Panc1 (cell line): ENCODE measurements around the gene C10orf105. TPM values are rescaled to one million over a fixed set of nuclear protein-coding genes. Genes with fewer than 3 reads are reported as not detected.

Experiments
- ATAC-seq: fragments of 200-7000 bp; cut with Tn5 transposase; 2 replicates; pipeline ENCODE4 v1.9.1; 2020; ENCODE audit warnings: mild to moderate bottlenecking, moderate library complexity
- BruUV-seq: library from RNA; stranded (reverse); fragments of 400-500 nt; replicated peaks from 2 replicates; lab custom pipeline; 2021; lab: Mats Ljungman, UMichigan
- CTCF ChIA-PET: fragments of 300-600 bp; sonication (Branson Sonifier 250); formaldehyde crosslinking; loops from one replicate; lab custom pipeline; 2022; ENCODE audit warnings: antibody characterized with exemption; lab: Charles Lee
- POLR2A ChIA-PET: fragments of 300-600 bp; sonication (Branson Sonifier 250); formaldehyde crosslinking; loops from one replicate; lab custom pipeline; 2022; ENCODE audit warnings: antibody characterized with exemption; lab: Charles Lee
- DNase-seq: peaks from one replicate; pipeline ENCODE4 v3.0.0-alpha.2; 2010; ENCODE audit warnings: low read depth, low spot score
- H3K27ac ChIP-seq: 2 replicates; pipeline ENCODE4 v1.5.1; 2011; ENCODE audit warnings: mild to moderate bottlenecking, low read length, inconsistent platforms
- H3K27me3 ChIP-seq: fragments of 200-500 bp; sonication (Bioruptor generic); 2 replicates; pipeline ENCODE4 v1.6.0; 2014; ENCODE audit warnings: low read length, inconsistent platforms; ENCODE audit not compliant: control insufficient read depth, insufficient read depth
- H3K36me3 ChIP-seq: fragments of 200-500 bp; sonication (Bioruptor generic); 2 replicates; pipeline ENCODE4 v1.5.1; 2014; ENCODE audit warnings: inconsistent platforms, mild to moderate bottlenecking, low read length, moderate library complexity; ENCODE audit not compliant: control insufficient read depth, insufficient read depth
- H3K4me1 ChIP-seq: 2 replicates; pipeline ENCODE4 v1.5.1; 2011; ENCODE audit warnings: inconsistent platforms, mild to moderate bottlenecking, low read length, moderate library complexity; ENCODE audit not compliant: control insufficient read depth, insufficient read depth
- H3K4me3 ChIP-seq, 2 experiments: 2 replicates each; pipeline ENCODE4 v1.5.1; 2011 to 2012; ENCODE audit warnings: low read depth in 2 of 2, low read length in 2 of 2, mild to moderate bottlenecking in 2 of 2, inconsistent platforms in 1 of 2, moderate library complexity in 1 of 2
- H3K9me3 ChIP-seq: fragments of 200-500 bp; sonication (Bioruptor generic); 2 replicates; pipeline ENCODE4 v1.5.1; 2014; ENCODE audit warnings: low read depth, mild to moderate bottlenecking, inconsistent platforms, low read length, moderate library complexity; ENCODE audit not compliant: control insufficient read depth, insufficient read depth
- POLR2AphosphoS5 ChIP-seq: IDR thresholded peaks from 2 replicates; pipeline ENCODE4 v1.6.1; 2012; ENCODE audit warnings: mild to moderate bottlenecking, low read depth, low read length, moderate library complexity
- SIN3A ChIP-seq: IDR thresholded peaks from 2 replicates; pipeline ENCODE4 v1.6.1; 2012; ENCODE audit warnings: low read depth, mild to moderate bottlenecking, low read length, moderate library complexity, borderline replicate concordance; ENCODE audit not compliant: insufficient read depth
- TCF7L2 ChIP-seq: IDR thresholded peaks from 2 replicates; pipeline ENCODE4 v1.6.1; 2011; ENCODE audit warnings: mild to moderate bottlenecking, low read depth, low read length, inconsistent platforms
- in situ Hi-C: cut with HindIII; loops from 2 replicates; pipeline ENCODE4 v1.10.0; 2016; ENCODE audit warnings: low sequenced_read_pairs, low pct_unique_long_range_greater_than_20kb
- intact Hi-C: fragments of 100-400 bp; cut with micrococcal nuclease; formaldehyde crosslinking; loops from one replicate; pipeline ENCODE4 v1.10.0; 2022; ENCODE audit not compliant: unreplicated experiment
- total RNA-seq: library from RNA; stranded (reverse); gene quantifications from one replicate; pipeline ENCODE4 v1.2.1, GENCODE V29; 2021; ENCODE audit not compliant: unreplicated experiment
- TF ChIP-seq, protein P1 (sequence below), 2 experiments: IDR thresholded peaks; 2 replicates each; pipeline ENCODE4 v1.6.1; 2011 to 2012; ENCODE audit warnings: low read depth in 2 of 2, control low read depth in 1 of 2, low read length in 1 of 2, mild to moderate bottlenecking in 1 of 2, moderate library complexity in 1 of 2; ENCODE audit not compliant: insufficient read depth in 1 of 2
- TF ChIP-seq, protein P2 (sequence below): fragments of 450-650 bp; IDR thresholded peaks from 2 replicates; pipeline ENCODE4 v1.5.1; 2017; ENCODE audit warnings: mild to moderate bottlenecking

C10orf105 gene
- total RNA-seq, 1 experiment from 2014 or later, result not detected

DNA sequence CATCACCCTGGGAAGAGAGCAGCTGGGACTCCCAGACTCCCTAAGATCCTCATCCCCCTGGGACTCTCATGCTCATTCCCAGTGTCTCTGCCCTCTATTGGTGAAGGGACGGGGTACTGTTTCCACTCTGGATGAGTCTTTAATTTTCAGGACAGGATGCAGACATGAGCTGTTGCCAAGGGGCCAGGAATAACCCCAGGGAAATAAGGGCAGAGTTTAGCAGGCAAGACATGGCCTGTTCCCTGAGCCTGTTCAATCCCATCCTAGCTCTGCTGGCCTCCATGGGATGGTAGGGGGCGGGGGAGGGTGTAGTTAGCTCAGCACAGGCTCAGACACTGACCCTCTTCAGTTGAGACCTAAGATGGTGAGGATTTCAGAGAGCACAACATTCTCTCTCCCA lies 14.0 kb downstream of the C10orf105 start:
- no peaks in the 10 kb centered on the region for H3K36me3 ChIP-seq
- ChIA-PET POLR2A (no interaction called here), CTCF (interaction anchor here (0.5 to 1.1 kb wide), 7 partner anchors 9 to 311 kb away, joined by 3 to 6 read pairs (median 3); partner anchors contain the start of gene CDH23)
- in situ Hi-C loops, result no loop called here
- H3K9me3 ChIP-seq, result no peaks in the 10 kb centered on the region
- no peak overlapping the region for H3K4me3 ChIP-seq
- 0 out of 2 replicates have a peak, but pooled peaks have one; percentile 6 for ATAC-seq
- DNase-seq, result no peak
- no peaks in the 10 kb centered on the region for H3K27me3 ChIP-seq
- TF ChIP-seq TCF7L2 (no peak), SIN3A (no peak)
- TF ChIP-seq, protein P1, sequence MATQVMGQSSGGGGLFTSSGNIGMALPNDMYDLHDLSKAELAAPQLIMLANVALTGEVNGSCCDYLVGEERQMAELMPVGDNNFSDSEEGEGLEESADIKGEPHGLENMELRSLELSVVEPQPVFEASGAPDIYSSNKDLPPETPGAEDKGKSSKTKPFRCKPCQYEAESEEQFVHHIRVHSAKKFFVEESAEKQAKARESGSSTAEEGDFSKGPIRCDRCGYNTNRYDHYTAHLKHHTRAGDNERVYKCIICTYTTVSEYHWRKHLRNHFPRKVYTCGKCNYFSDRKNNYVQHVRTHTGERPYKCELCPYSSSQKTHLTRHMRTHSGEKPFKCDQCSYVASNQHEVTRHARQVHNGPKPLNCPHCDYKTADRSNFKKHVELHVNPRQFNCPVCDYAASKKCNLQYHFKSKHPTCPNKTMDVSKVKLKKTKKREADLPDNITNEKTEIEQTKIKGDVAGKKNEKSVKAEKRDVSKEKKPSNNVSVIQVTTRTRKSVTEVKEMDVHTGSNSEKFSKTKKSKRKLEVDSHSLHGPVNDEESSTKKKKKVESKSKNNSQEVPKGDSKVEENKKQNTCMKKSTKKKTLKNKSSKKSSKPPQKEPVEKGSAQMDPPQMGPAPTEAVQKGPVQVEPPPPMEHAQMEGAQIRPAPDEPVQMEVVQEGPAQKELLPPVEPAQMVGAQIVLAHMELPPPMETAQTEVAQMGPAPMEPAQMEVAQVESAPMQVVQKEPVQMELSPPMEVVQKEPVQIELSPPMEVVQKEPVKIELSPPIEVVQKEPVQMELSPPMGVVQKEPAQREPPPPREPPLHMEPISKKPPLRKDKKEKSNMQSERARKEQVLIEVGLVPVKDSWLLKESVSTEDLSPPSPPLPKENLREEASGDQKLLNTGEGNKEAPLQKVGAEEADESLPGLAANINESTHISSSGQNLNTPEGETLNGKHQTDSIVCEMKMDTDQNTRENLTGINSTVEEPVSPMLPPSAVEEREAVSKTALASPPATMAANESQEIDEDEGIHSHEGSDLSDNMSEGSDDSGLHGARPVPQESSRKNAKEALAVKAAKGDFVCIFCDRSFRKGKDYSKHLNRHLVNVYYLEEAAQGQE (IDR thresholded peaks at IDR 0.05; ENCODE audit: insufficient read depth in 1 of 2, low read depth in 2 of 2, low read length in 1 of 2), result no peak
- intact Hi-C loops, result loop anchor here (10.0 kb wide), 1 partner anchor 109 kb away; no protein-coding TSS in a partner anchor
- no peaks in the 10 kb centered on the region; the same call in 1 of the 2 replicates for H3K4me1 ChIP-seq
- no peak overlapping the region for H3K27ac ChIP-seq
- BruUV-seq, result no TSS peak

DNA sequence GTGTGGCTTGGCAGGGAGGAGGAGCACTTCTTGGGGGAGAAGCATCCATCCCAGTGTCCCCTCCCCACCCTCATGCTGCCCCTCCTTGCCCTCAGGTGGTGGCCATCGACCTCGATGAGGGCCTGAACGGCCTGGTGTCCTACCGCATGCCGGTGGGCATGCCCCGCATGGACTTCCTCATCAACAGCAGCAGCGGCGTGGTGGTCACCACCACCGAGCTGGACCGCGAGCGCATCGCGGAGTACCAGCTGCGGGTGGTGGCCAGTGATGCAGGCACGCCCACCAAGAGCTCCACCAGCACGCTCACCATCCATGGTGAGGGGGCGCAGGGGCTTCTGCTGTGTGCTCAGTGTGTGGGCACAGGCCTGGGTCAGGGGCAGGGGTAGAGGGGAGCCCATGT lies 14.8 kb downstream of the C10orf105 start:
- ATAC-seq (no peak), DNase-seq (no peak)
- no peak overlapping the region for H3K4me3 ChIP-seq
- no TSS peak for BruUV-seq
- no peak overlapping the region for H3K27ac ChIP-seq
- intact Hi-C loops (loop anchor here (10.0 kb wide), 1 partner anchor 110 kb away; no protein-coding TSS in a partner anchor), in situ Hi-C loops (no loop called here)
- ChIA-PET POLR2A (no interaction called here), CTCF (interaction anchor here (0.6 kb wide), 1 partner anchor 114 kb away, joined by 4 read pairs; no protein-coding TSS in a partner anchor)
- H3K36me3 ChIP-seq, result no peaks in the 10 kb centered on the region
- no peaks in the 10 kb centered on the region; the same call in 1 of the 2 replicates for H3K4me1 ChIP-seq
- no peaks in the 10 kb centered on the region for H3K27me3 ChIP-seq
- no peak for TF ChIP-seq TCF7L2
- H3K9me3 ChIP-seq, result no peaks in the 10 kb centered on the region

DNA sequence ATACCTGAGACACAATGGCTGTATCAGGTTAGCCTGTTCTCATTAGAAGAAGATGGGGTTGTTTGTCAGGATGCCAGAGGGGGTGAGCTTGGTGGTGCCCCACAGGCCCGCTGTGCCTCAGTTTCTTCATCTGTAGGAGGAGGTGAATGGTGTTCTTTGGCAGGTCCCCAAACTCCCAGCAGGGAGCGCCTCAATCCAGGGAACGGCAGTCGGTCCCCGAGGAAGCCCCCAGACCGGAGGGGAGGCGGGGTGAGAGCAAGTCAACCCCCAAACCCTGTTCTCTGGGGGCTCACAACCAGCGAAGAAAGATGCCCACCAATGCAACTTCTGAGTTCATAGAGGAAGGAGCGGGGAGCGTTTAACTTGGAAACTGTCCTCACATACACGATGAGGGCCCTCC lies 16.0 kb downstream of the C10orf105 start:
- ChIA-PET CTCF (no interaction called here), POLR2A (interaction anchor here (0.6 kb wide), 1 partner anchor 375 kb away, joined by 4 read pairs; no protein-coding TSS in a partner anchor)
- in situ Hi-C loops (no loop called here), intact Hi-C loops (loop anchor here (10.0 kb wide), 1 partner anchor 111 kb away; no protein-coding TSS in a partner anchor)
- Histone ChIP-seq H3K27me3 (no peaks in the 10 kb centered on the region), H3K4me1 (no peaks in the 10 kb centered on the region), H3K36me3 (no peaks in the 10 kb centered on the region), H3K4me3 (no peak overlapping the region), H3K9me3 (no peaks in the 10 kb centered on the region), H3K27ac (no peak overlapping the region)
- TF ChIP-seq, protein P2, sequence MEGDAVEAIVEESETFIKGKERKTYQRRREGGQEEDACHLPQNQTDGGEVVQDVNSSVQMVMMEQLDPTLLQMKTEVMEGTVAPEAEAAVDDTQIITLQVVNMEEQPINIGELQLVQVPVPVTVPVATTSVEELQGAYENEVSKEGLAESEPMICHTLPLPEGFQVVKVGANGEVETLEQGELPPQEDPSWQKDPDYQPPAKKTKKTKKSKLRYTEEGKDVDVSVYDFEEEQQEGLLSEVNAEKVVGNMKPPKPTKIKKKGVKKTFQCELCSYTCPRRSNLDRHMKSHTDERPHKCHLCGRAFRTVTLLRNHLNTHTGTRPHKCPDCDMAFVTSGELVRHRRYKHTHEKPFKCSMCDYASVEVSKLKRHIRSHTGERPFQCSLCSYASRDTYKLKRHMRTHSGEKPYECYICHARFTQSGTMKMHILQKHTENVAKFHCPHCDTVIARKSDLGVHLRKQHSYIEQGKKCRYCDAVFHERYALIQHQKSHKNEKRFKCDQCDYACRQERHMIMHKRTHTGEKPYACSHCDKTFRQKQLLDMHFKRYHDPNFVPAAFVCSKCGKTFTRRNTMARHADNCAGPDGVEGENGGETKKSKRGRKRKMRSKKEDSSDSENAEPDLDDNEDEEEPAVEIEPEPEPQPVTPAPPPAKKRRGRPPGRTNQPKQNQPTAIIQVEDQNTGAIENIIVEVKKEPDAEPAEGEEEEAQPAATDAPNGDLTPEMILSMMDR, result no peak
- TF ChIP-seq, protein P1 (IDR thresholded peaks at IDR 0.05; ENCODE audit: insufficient read depth in 1 of 2, low read depth in 2 of 2, low read length in 1 of 2), result no peak
- no peak for TF ChIP-seq SIN3A
- no peak for TF ChIP-seq POLR2AphosphoS5
- TF ChIP-seq TCF7L2, result no peak
- BruUV-seq, result no TSS peak
- no peak for DNase-seq
- ATAC-seq, result no peak
